Right lobe of liver (tissue), 4 donors: ENCODE measurements around the gene ERC2.

Experiments used
- CTCF ChIP-seq, 4 donors: fragments of 200-600 bp in 3 of 4; fragments of 450-650 bp in 1 of 4; IDR thresholded peaks; one replicate each; pipeline versions ENCODE4 v1.5.1 to v1.8.0; 2016 to 2022; ENCODE audit warnings: antibody characterized with exemption in 4 of 4, mild to moderate bottlenecking in 2 of 4
- POLR2A ChIP-seq: fragments of 450-650 bp; IDR thresholded peaks from one replicate; pipeline ENCODE4 v1.6.1; 2017; ENCODE audit warnings: antibody characterized with exemption, mild to moderate bottlenecking
- donor health status: DM: no; HTN: no; CAD: no.
- donor health status: DM: no; HTN: no; CAD: no.
- donor health status: DM: no; HTN: yes; CAD: no.

DNA sequence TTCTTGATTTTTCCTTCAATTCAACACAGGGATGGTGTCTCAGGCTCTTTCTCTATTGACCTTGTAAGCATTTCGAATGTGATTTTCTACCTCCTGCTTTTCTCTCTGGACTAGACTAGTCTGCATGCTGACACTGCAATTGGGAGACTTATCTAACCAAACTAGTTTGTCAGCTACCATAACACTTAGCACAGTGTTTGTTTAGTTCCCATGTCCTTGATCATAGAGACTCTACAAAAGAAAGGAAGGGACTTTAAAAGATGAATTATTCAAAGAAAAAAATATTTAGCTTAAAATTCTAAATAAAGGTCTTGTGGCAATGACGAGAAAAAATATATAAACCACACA is 407.0 kb downstream of the ERC2 start:
- TF ChIP-seq CTCF (IDR thresholded peaks at IDR 0.05), result no peak
- TF ChIP-seq POLR2A, result no peak
